GM23338 (cell line): ENCODE data around the gene ZNF507. TPM values are rescaled to one million over a fixed set of nuclear protein-coding genes. Genes with fewer than 3 reads are reported as not detected.
A peak's percentile ranks its signal among the peaks of the same experiment; 100 is the strongest.

Experiments used
- ATAC-seq: fragments of 200-7000 bp; cut with Tn5 transposase; 3 replicates; pipeline ENCODE4 v1.9.1; 2020
- DNase-seq: peaks from one replicate; pipeline ENCODE4 v3.0.0-alpha.2; 2015; ENCODE audit warnings: low spot score
- H2AFZ ChIP-seq: fragments of 200-600 bp; sonication (generic); 2 replicates; pipeline ENCODE4 v1.8.0; 2016; ENCODE audit warnings: antibody characterized with exemption, mild to moderate bottlenecking, moderate library complexity
- H3F3A ChIP-seq: fragments of 200-600 bp; sonication (generic); replicated peaks from 2 replicates; pipeline ENCODE4 v1.8.0; 2017; ENCODE audit warnings: antibody characterized with exemption, mixed run types, low read depth
- H3K27ac ChIP-seq: fragments of 200-600 bp; sonication (generic); 2 replicates; pipeline ENCODE4 v1.6.1; 2016; ENCODE audit warnings: low read depth
- H3K27me3 ChIP-seq: fragments of 200-600 bp; sonication (generic); 2 replicates; pipeline ENCODE4 v1.8.0; 2016; ENCODE audit warnings: mild to moderate bottlenecking, mixed run types, moderate library complexity; ENCODE audit not compliant: insufficient read depth
- H3K36me3 ChIP-seq: fragments of 200-600 bp; sonication (generic); 2 replicates; pipeline ENCODE4 v1.8.0; 2016; ENCODE audit warnings: mild to moderate bottlenecking; ENCODE audit not compliant: insufficient read depth
- H3K4me1 ChIP-seq: fragments of 200-600 bp; sonication (generic); 2 replicates; pipeline ENCODE4 v1.8.0; 2016; ENCODE audit warnings: mild to moderate bottlenecking, moderate library complexity; ENCODE audit not compliant: insufficient read depth
- H3K4me2 ChIP-seq: fragments of 200-600 bp; sonication (generic); 2 replicates; pipeline ENCODE4 v1.7.1; 2017; ENCODE audit warnings: mixed run types
- H3K4me3 ChIP-seq: fragments of 200-600 bp; sonication (generic); 2 replicates; pipeline ENCODE4 v1.6.1; 2016; ENCODE audit warnings: mixed run types
- H3K79me2 ChIP-seq: fragments of 200-600 bp; sonication (generic); replicated peaks from 2 replicates; pipeline ENCODE4 v1.8.0; 2017; ENCODE audit warnings: mild to moderate bottlenecking; ENCODE audit not compliant: insufficient read depth
- H3K9me2 ChIP-seq: fragments of 200-600 bp; sonication (generic); 2 replicates; pipeline ENCODE4 v1.8.0; 2017; ENCODE audit not compliant: insufficient read depth
- H4K20me1 ChIP-seq: fragments of 200-600 bp; sonication (generic); replicated peaks from 2 replicates; pipeline ENCODE4 v1.8.0; 2017; ENCODE audit warnings: mild to moderate bottlenecking; ENCODE audit not compliant: insufficient read depth
- H3K27ac Mint-ChIP-seq: 2 replicates; pipeline ENCODE4 v1.8.0; 2020; ENCODE audit warnings: inconsistent platforms, mild to moderate bottlenecking, moderate library complexity, mixed read lengths
- H3K27me3 Mint-ChIP-seq: 3 replicates; pipeline ENCODE4 v1.8.0; 2022; ENCODE audit warnings: low read depth, mild to moderate bottlenecking, moderate library complexity, mixed read lengths, inconsistent platforms; ENCODE audit not compliant: insufficient read depth, poor library complexity
- H3K36me3 Mint-ChIP-seq: 3 replicates; pipeline ENCODE4 v1.8.0; 2021; ENCODE audit warnings: low read depth, mild to moderate bottlenecking, inconsistent platforms, moderate library complexity, mixed read lengths
- H3K4me1 Mint-ChIP-seq: 3 replicates; pipeline ENCODE4 v1.8.0; 2020; ENCODE audit warnings: mild to moderate bottlenecking, inconsistent platforms, mixed read lengths
- H3K4me3 Mint-ChIP-seq: 3 replicates; pipeline ENCODE4 v1.8.0; 2021; ENCODE audit warnings: moderate library complexity, mild to moderate bottlenecking, inconsistent platforms, mixed read lengths
- H3K9me3 Mint-ChIP-seq: 3 replicates; pipeline ENCODE4 v1.8.0; 2020; ENCODE audit warnings: moderate library complexity, mild to moderate bottlenecking, inconsistent platforms, mixed read lengths
- CREB1 ChIP-seq: fragments of 250-450 bp; sonication (Bioruptor Pico); IDR thresholded peaks from 2 replicates; pipeline ENCODE4 v1.5.0; 2020; ENCODE audit warnings: low read depth, mild to moderate bottlenecking, moderate library complexity
- EZH2 ChIP-seq: fragments of 200-600 bp; sonication (generic); IDR thresholded peaks from one replicate; pipeline ENCODE4 v1.8.0; 2017; ENCODE audit warnings: antibody characterized with exemption, mild to moderate bottlenecking, low read depth; ENCODE audit not compliant: unreplicated experiment
- EZH2phosphoT487 ChIP-seq: fragments of 200-600 bp; sonication (generic); IDR thresholded peaks from one replicate; pipeline ENCODE4 v1.8.1; 2018; ENCODE audit warnings: antibody characterized with exemption; ENCODE audit not compliant: unreplicated experiment
- JUNB ChIP-seq: IDR thresholded peaks from one replicate; pipeline ENCODE4 v1.6.1; 2016; ENCODE audit warnings: antibody characterized with exemption; ENCODE audit not compliant: unreplicated experiment
- NANOG ChIP-seq: IDR thresholded peaks from 2 replicates; pipeline ENCODE4 v1.6.1; 2016; ENCODE audit warnings: antibody characterized with exemption, borderline replicate concordance
- POLR2AphosphoS5 ChIP-seq: IDR thresholded peaks from 2 replicates; pipeline ENCODE4 v1.6.1; 2016; ENCODE audit warnings: antibody characterized with exemption, low read depth
- STAT1 ChIP-seq: IDR thresholded peaks from one replicate; pipeline ENCODE4 v1.6.1; 2016; ENCODE audit warnings: antibody characterized with exemption; ENCODE audit not compliant: unreplicated experiment
- ZNF114 ChIP-seq: fragments of 250-450 bp; sonication (Bioruptor Pico); IDR thresholded peaks from 2 replicates; pipeline ENCODE4 v1.5.0; 2020; ENCODE audit warnings: mild to moderate bottlenecking, moderate library complexity
- ZNF331 ChIP-seq: fragments of 250-450 bp; sonication (Bioruptor Pico); IDR thresholded peaks from 2 replicates; pipeline ENCODE4 v1.5.0; 2020; ENCODE audit warnings: low read depth, mild to moderate bottlenecking, moderate library complexity
- polyA plus RNA-seq: library from polyadenylated mRNA; unstranded; fragments of >200 nt; fragmentation: Nextera tagmentation; extraction: Ambion mirVana; gene quantifications from 2 replicates; pipeline ENCODE4 v1.2.1, GENCODE V29; 2016
- total RNA-seq: library from RNA; depleted of rRNA; stranded (reverse); fragments of >200 nt; shearing (Covaris generic); gene quantifications from 2 replicates; pipeline ENCODE4 v1.2.3, GENCODE V29; 2014
- TF ChIP-seq, protein P1 (sequence below): IDR thresholded peaks from one replicate; pipeline ENCODE4 v1.6.1; 2018; ENCODE audit warnings: antibody characterized with exemption; ENCODE audit not compliant: unreplicated experiment
- TF ChIP-seq, protein P2 (sequence below), 2 experiments: fragments of 200-600 bp in 1 of 2; sonication (generic) in 1 of 2; conservative IDR thresholded peaks; 2 replicates each; pipeline versions ENCODE4 v1.5.1 to v1.6.1; 2016 to 2017; ENCODE audit warnings: antibody characterized with exemption in 2 of 2, low read depth in 2 of 2, mild to moderate bottlenecking in 2 of 2, moderate library complexity in 1 of 2
- TF ChIP-seq, protein P3 (sequence below): fragments of 250-450 bp; sonication (Bioruptor Pico); IDR thresholded peaks from 2 replicates; pipeline ENCODE4 v1.5.0; 2020; ENCODE audit warnings: mild to moderate bottlenecking, moderate library complexity
- TF ChIP-seq, protein P4 (sequence below): IDR thresholded peaks from 2 replicates; pipeline ENCODE4 v1.6.1; 2016; ENCODE audit warnings: antibody characterized with exemption

The ZNF507 gene
- total and polyA plus RNA-seq, 2 experiments from 2014 or later: 10.4 to 23.4 TPM

DNA sequence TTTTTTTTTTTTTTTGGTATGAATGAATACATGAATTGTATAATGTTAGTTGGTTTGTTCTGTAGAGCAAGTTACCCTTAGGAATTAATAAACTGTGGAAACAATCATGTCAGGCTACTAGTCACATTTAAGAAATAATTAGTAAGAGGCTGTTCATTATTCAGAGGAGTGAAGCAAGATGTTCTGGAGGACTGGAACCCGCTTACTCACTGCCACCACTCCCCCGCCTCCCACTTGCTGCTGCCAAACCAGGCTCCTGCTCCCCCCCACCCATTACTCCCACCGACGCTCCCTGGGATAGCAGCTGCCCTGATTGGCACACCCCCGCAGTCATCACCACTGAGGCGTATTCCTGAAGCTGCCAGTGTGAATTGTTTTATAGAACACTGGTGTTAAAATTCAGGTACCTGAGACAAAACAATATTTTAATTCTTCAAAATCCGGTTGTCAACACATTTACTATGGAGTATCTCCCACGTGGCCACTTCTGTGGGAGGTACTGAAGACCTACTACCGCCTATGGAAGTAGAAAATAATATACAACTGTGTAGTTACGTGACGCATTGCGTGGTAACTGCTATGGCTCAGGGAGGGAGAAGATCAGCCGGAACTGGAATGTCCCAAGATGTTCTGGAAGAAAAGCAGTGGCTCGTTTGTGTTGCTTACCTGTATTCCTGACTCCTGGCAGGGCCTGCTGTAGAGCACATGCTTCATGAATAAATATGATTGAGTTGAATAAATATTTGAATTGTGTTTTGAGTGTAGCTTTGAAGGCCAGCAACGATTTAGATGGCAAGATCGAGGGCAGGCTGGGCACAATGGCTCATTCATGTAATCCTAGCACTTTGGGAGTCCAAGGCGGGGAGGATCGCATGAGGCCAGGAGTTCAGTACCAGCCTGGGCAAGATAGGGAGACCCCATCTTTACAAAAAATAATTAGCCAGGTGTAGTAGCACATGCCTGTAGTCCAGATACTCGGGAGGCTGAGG is 61.9 kb downstream of the ZNF507 start:
- H3K79me2 ChIP-seq: peaks cover 30% of the 10 kb centered on the region
- H3K4me1 ChIP-seq: peaks cover 22% of the 10 kb centered on the region
- peaks cover 42% of the 10 kb centered on the region for H3K36me3 ChIP-seq
- no peak for DNase-seq
- no peak for ATAC-seq
- peak overlapping the region; percentile 91 for H3K4me3 ChIP-seq
- peak overlapping the region; percentile 67 for H3K27ac Mint-ChIP-seq
- peaks cover 8% of the 10 kb centered on the region for H3K27me3 Mint-ChIP-seq
- no peaks in the 10 kb centered on the region; the same call in 2 of the 3 replicates for H3K9me3 Mint-ChIP-seq
- H3K4me2 ChIP-seq: peak overlapping the region; percentile 99
- H3F3A ChIP-seq: peaks cover 10% of the 10 kb centered on the region
- peaks cover 18% of the 10 kb centered on the region; the same call in 1 of the 2 replicates for H4K20me1 ChIP-seq
- no peaks in the 10 kb centered on the region for H3K9me2 ChIP-seq
- peaks cover 32% of the 10 kb centered on the region for H3K4me1 Mint-ChIP-seq
- no peak overlapping the region for H3K27ac ChIP-seq
- peaks cover 49% of the 10 kb centered on the region for H3K36me3 Mint-ChIP-seq
- H3K27me3 ChIP-seq: no peaks in the 10 kb centered on the region
- TF ChIP-seq, protein P1, sequence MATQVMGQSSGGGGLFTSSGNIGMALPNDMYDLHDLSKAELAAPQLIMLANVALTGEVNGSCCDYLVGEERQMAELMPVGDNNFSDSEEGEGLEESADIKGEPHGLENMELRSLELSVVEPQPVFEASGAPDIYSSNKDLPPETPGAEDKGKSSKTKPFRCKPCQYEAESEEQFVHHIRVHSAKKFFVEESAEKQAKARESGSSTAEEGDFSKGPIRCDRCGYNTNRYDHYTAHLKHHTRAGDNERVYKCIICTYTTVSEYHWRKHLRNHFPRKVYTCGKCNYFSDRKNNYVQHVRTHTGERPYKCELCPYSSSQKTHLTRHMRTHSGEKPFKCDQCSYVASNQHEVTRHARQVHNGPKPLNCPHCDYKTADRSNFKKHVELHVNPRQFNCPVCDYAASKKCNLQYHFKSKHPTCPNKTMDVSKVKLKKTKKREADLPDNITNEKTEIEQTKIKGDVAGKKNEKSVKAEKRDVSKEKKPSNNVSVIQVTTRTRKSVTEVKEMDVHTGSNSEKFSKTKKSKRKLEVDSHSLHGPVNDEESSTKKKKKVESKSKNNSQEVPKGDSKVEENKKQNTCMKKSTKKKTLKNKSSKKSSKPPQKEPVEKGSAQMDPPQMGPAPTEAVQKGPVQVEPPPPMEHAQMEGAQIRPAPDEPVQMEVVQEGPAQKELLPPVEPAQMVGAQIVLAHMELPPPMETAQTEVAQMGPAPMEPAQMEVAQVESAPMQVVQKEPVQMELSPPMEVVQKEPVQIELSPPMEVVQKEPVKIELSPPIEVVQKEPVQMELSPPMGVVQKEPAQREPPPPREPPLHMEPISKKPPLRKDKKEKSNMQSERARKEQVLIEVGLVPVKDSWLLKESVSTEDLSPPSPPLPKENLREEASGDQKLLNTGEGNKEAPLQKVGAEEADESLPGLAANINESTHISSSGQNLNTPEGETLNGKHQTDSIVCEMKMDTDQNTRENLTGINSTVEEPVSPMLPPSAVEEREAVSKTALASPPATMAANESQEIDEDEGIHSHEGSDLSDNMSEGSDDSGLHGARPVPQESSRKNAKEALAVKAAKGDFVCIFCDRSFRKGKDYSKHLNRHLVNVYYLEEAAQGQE: no peak
- TF ChIP-seq, protein P2, sequence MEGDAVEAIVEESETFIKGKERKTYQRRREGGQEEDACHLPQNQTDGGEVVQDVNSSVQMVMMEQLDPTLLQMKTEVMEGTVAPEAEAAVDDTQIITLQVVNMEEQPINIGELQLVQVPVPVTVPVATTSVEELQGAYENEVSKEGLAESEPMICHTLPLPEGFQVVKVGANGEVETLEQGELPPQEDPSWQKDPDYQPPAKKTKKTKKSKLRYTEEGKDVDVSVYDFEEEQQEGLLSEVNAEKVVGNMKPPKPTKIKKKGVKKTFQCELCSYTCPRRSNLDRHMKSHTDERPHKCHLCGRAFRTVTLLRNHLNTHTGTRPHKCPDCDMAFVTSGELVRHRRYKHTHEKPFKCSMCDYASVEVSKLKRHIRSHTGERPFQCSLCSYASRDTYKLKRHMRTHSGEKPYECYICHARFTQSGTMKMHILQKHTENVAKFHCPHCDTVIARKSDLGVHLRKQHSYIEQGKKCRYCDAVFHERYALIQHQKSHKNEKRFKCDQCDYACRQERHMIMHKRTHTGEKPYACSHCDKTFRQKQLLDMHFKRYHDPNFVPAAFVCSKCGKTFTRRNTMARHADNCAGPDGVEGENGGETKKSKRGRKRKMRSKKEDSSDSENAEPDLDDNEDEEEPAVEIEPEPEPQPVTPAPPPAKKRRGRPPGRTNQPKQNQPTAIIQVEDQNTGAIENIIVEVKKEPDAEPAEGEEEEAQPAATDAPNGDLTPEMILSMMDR (conservative IDR thresholded peaks at IDR 0.05; ENCODE audit: low read depth in 2 of 2): no peak
- TF ChIP-seq JUNB: no peak
- TF ChIP-seq CREB1 (CRISPR knock-in tag): no peak
- TF ChIP-seq, protein P3, sequence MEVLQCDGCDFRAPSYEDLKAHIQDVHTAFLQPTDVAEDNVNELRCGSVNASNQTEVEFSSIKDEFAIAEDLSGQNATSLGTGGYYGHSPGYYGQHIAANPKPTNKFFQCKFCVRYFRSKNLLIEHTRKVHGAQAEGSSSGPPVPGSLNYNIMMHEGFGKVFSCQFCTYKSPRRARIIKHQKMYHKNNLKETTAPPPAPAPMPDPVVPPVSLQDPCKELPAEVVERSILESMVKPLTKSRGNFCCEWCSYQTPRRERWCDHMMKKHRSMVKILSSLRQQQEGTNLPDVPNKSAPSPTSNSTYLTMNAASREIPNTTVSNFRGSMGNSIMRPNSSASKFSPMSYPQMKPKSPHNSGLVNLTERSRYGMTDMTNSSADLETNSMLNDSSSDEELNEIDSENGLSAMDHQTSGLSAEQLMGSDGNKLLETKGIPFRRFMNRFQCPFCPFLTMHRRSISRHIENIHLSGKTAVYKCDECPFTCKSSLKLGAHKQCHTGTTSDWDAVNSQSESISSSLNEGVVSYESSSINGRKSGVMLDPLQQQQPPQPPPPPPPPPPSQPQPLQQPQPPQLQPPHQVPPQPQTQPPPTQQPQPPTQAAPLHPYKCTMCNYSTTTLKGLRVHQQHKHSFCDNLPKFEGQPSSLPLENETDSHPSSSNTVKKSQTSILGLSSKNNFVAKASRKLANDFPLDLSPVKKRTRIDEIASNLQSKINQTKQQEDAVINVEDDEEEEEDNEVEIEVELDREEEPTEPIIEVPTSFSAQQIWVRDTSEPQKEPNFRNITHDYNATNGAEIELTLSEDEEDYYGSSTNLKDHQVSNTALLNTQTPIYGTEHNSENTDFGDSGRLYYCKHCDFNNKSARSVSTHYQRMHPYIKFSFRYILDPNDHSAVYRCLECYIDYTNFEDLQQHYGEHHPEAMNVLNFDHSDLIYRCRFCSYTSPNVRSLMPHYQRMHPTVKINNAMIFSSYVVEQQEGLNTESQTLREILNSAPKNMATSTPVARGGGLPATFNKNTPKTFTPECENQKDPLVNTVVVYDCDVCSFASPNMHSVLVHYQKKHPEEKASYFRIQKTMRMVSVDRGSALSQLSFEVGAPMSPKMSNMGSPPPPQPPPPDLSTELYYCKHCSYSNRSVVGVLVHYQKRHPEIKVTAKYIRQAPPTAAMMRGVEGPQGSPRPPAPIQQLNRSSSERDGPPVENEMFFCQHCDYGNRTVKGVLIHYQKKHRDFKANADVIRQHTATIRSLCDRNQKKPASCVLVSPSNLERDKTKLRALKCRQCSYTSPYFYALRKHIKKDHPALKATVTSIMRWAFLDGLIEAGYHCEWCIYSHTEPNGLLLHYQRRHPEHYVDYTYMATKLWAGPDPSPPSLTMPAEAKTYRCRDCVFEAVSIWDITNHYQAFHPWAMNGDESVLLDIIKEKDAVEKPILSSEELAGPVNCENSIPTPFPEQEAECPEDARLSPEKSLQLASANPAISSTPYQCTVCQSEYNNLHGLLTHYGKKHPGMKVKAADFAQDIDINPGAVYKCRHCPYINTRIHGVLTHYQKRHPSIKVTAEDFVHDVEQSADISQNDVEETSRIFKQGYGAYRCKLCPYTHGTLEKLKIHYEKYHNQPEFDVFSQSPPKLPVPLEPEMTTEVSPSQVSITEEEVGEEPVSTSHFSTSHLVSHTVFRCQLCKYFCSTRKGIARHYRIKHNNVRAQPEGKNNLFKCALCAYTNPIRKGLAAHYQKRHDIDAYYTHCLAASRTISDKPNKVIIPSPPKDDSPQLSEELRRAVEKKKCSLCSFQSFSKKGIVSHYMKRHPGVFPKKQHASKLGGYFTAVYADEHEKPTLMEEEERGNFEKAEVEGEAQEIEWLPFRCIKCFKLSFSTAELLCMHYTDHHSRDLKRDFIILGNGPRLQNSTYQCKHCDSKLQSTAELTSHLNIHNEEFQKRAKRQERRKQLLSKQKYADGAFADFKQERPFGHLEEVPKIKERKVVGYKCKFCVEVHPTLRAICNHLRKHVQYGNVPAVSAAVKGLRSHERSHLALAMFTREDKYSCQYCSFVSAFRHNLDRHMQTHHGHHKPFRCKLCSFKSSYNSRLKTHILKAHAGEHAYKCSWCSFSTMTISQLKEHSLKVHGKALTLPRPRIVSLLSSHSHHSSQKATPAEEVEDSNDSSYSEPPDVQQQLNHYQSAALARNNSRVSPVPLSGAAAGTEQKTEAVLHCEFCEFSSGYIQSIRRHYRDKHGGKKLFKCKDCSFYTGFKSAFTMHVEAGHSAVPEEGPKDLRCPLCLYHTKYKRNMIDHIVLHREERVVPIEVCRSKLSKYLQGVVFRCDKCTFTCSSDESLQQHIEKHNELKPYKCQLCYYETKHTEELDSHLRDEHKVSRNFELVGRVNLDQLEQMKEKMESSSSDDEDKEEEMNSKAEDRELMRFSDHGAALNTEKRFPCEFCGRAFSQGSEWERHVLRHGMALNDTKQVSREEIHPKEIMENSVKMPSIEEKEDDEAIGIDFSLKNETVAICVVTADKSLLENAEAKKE: no peak
- TF ChIP-seq STAT1: no peak
- TF ChIP-seq, protein P4, sequence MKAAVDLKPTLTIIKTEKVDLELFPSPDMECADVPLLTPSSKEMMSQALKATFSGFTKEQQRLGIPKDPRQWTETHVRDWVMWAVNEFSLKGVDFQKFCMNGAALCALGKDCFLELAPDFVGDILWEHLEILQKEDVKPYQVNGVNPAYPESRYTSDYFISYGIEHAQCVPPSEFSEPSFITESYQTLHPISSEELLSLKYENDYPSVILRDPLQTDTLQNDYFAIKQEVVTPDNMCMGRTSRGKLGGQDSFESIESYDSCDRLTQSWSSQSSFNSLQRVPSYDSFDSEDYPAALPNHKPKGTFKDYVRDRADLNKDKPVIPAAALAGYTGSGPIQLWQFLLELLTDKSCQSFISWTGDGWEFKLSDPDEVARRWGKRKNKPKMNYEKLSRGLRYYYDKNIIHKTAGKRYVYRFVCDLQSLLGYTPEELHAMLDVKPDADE: no peak
- TF ChIP-seq ZNF331 (CRISPR knock-in tag): no peak
- no peak for TF ChIP-seq EZH2
- TF ChIP-seq POLR2AphosphoS5: no peak
- no peak for TF ChIP-seq EZH2phosphoT487
- no peak for TF ChIP-seq ZNF114 (CRISPR knock-in tag)
- TF ChIP-seq NANOG: no peak
- H3K4me3 Mint-ChIP-seq: peak overlapping the region; percentile 80
- no peak overlapping the region for H2AFZ ChIP-seq
